Kidney (tissue), 14 donors: ENCODE data around the gene TNFAIP2. TPM values are rescaled to one million over a fixed set of nuclear protein-coding genes. Genes with fewer than 3 reads are reported as not detected.
"Not testable (repeated sequence)": the region's sequence is repeated elsewhere in the genome, so short reads cannot be mapped to it uniquely, and the experiment has no call there.

Source experiments
- DNase-seq, 5 donors: peaks; one replicate each; pipeline ENCODE4 v3.0.0-alpha.2; 2013 to 2020
- FAIRE-seq: peaks from 2 replicates; lab custom pipeline; 2012; peaks lifted over from hg19 to GRCh38; lab: Jason Lieb, UNC
- H3K27ac ChIP-seq, 2 donors: one replicate each; pipeline ENCODE4 v1.7.0; 2013; ENCODE audit warnings: low read depth in 2 of 2, low read length in 2 of 2, inconsistent platforms in 1 of 2
- H3K27me3 ChIP-seq: one replicate; pipeline ENCODE4 v1.7.1; 2013; ENCODE audit warnings: low read length, inconsistent platforms; ENCODE audit not compliant: control insufficient read depth, insufficient read depth
- H3K36me3 ChIP-seq, 3 donors: one replicate each; pipeline versions ENCODE4 v1.7.0 to v1.7.1; 2013; ENCODE audit warnings: low read length in 3 of 3, control low read depth in 1 of 3, inconsistent platforms in 1 of 3; ENCODE audit not compliant: insufficient read depth in 3 of 3, control insufficient read depth in 2 of 3
- H3K4me1 ChIP-seq, 3 donors: one replicate each; pipeline versions ENCODE4 v1.7.0 to v1.7.1; 2013; ENCODE audit warnings: low read length in 3 of 3, inconsistent platforms in 1 of 3, low read depth in 1 of 3; ENCODE audit not compliant: control insufficient read depth in 2 of 3, insufficient read depth in 2 of 3
- H3K4me3 ChIP-seq, 3 donors: one replicate each; pipeline versions ENCODE4 v1.7.0 to v1.8.1; 2013; ENCODE audit warnings: low read length in 3 of 3, control low read depth in 1 of 3, inconsistent platforms in 1 of 3
- H3K9ac ChIP-seq, 3 donors: one replicate each; pipeline versions ENCODE4 v1.7.0 to v1.7.1; 2013; ENCODE audit warnings: low read length in 3 of 3, control low read depth in 1 of 3, inconsistent platforms in 1 of 3
- H3K9me3 ChIP-seq, 3 donors: one replicate each; pipeline versions ENCODE4 v1.7.0 to v1.7.1; 2013; ENCODE audit warnings: low read length in 3 of 3, control low read depth in 1 of 3, inconsistent platforms in 1 of 3; ENCODE audit not compliant: control insufficient read depth in 2 of 3, insufficient read depth in 1 of 3
- CTCF ChIP-seq: IDR thresholded peaks from 3 replicates; pipeline ENCODE4 v1.5.1; 2012; ENCODE audit warnings: mild to moderate bottlenecking, moderate library complexity, borderline replicate concordance; ENCODE audit not compliant: insufficient read depth; ENCODE audit errors: extremely low read depth
- intact Hi-C: fragments of 100-400 bp; cut with DNase I; formaldehyde crosslinking; loops from one replicate; pipeline ENCODE4 v1.11.1; 2022
- polyA plus RNA-seq: library from polyadenylated mRNA; stranded (reverse); fragments of 350-450 nt; fragmentation: Illumina TruSeq; extraction: RNeasy Lipid Tissue Mini Kit (QIAGEN cat#74804); gene quantifications from one replicate; pipeline ENCODE4 v1.2.3, GENCODE V29; 2014; ENCODE audit warnings: low read depth, low replicate concordance; ENCODE audit not compliant: insufficient read depth
- total RNA-seq: library from RNA; stranded (reverse); fragmentation: NEBNext Ultra II Directional; extraction: Animal tissue kit (Norgen Biotek cat#: 25700); gene quantifications from one replicate; pipeline ENCODE4 v1.2.1, GENCODE V29; 2021
- donor health status: control.
- donor health status: control.
- donor health status: control.
- donor health status: control.
- donor health status: control.
- donor health status: DM: yes; HTN: yes; CAD: no.
- donor health status: Normal renal cell carcinoma (clear cell type).

The TNFAIP2 gene
- total and polyA plus RNA-seq, 2 donors from 2014 or later: 42.9 to 301 TPM

GRCh38 chr14:103155010-103155409 lies 31.7 kb downstream of the TNFAIP2 start:
- intact Hi-C loops: no loop called here
- peak in 2 of 5 donors; percentile 58 to 93 for DNase-seq
- Histone ChIP-seq H3K4me1 (no peaks in the 10 kb centered on the region), H3K4me3 (no peak overlapping the region), H3K9me3 (no peaks in the 10 kb centered on the region), H3K27ac (peak overlapping the region in 1 of 2 donors; percentile 57), H3K27me3 (no peaks in the 10 kb centered on the region), H3K9ac (no peak overlapping the region), H3K36me3 (no peaks in the 10 kb centered on the region)
- FAIRE-seq: peak; percentile 70
- TF ChIP-seq CTCF: no peak

DNA sequence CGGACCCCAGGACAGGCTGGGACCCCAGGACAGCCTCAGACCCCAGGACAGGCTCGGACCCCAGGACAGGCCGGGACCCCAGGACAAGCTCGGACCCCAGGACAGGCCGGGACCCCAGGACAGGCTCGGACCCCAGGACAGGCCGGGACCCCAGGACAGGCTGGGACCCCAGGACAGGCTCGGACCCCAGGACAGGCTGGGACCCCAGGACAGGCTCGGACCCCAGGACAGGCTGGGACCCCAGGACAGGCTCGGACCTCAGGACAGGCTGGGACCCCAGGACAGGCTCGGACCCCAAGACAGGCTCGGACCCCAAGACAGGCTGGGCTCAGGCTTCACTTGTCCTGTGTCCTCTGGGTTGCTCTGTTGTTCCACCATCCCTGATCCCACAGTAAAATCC lies 32.2 kb downstream of the TNFAIP2 start:
- H3K9me3 ChIP-seq, DNase-seq, H3K4me3 ChIP-seq, H3K36me3 ChIP-seq, H3K27me3 ChIP-seq, H3K9ac ChIP-seq, intact Hi-C loops, H3K4me1 ChIP-seq, FAIRE-seq: not testable (repeated sequence)
- H3K27ac ChIP-seq: peak overlapping the region in 1 of 2 donors; percentile 57

GRCh38 chr14:103155826-103156394 lies 32.6 kb downstream of the TNFAIP2 start:
- peak overlapping the region in 1 of 2 donors; percentile 57 for H3K27ac ChIP-seq
- H3K4me1 ChIP-seq: no peaks in the 10 kb centered on the region
- TF ChIP-seq CTCF: no peak
- no peaks in the 10 kb centered on the region for H3K9me3 ChIP-seq
- FAIRE-seq (no peak), DNase-seq (no peak)
- no peak overlapping the region for H3K9ac ChIP-seq
- intact Hi-C loops: no loop called here
- no peaks in the 10 kb centered on the region for H3K27me3 ChIP-seq
- no peak overlapping the region for H3K4me3 ChIP-seq
- H3K36me3 ChIP-seq: no peaks in the 10 kb centered on the region

- Histone ChIP-seq H3K4me3 (no peak overlapping the region), H3K9ac (no peak overlapping the region), H3K27ac (no peak overlapping the region), H3K27me3 (no peaks in the 10 kb centered on the region), H3K36me3 (no peaks in the 10 kb centered on the region), H3K4me1 (peaks cover 0 to 5% (median 0%) of the 10 kb centered on the region in 3 donors), H3K9me3 (no peaks in the 10 kb centered on the region)
- intact Hi-C loops: no loop called here
- FAIRE-seq (no peak), DNase-seq (peak in 4 of 5 donors; percentile 49 to 66 (median 58))
- TF ChIP-seq CTCF: no peak
Measured at GRCh38 chr14:103156651-103157378, 33.6 kb downstream of the TNFAIP2 start.
